ENCODE data around the gene ELAC2. TPM values are rescaled to one million over a fixed set of nuclear protein-coding genes. Genes with fewer than 3 reads are reported as not detected.
A peak's percentile ranks its signal among the peaks of the same experiment; 100 is the strongest.

The ELAC2 gene
- total RNA-seq, 1 donor from 2014 or later = 37.1 TPM

GRCh38 chr17:12994341-12995074 is 23.3 kb downstream of the ELAC2 start:
- no peak overlapping the region for H3K27ac ChIP-seq (ENCODE audit: low read depth, low read length)
- no peaks in the 10 kb centered on the region for H3K27me3 ChIP-seq (ENCODE audit: control insufficient read depth in 3 of 3, insufficient read depth in 3 of 3, low read length in 3 of 3)
- no peak overlapping the region for H3K4me3 ChIP-seq (ENCODE audit: low read length in 3 of 3)
- peaks cover 79 to 89% (median 87%) of the 10 kb centered on the region in 3 donors for H3K36me3 ChIP-seq (ENCODE audit: control insufficient read depth in 3 of 3, insufficient read depth in 3 of 3, low read length in 3 of 3)
- no peak overlapping the region for H3K9ac ChIP-seq (ENCODE audit: low read depth in 1 of 3, low read length in 3 of 3)
- peaks cover 3 to 10% (median 7%) of the 10 kb centered on the region in 3 donors for H3K4me1 ChIP-seq (ENCODE audit: control insufficient read depth in 3 of 3, insufficient read depth in 3 of 3, low read length in 3 of 3)
- no peaks in the 10 kb centered on the region for H3K9me3 ChIP-seq (ENCODE audit: control insufficient read depth in 3 of 3, low read length in 3 of 3)

GRCh38 chr17:12993631-12994030 is 24.2 kb downstream of the ELAC2 start:
- H3K36me3 ChIP-seq (ENCODE audit: control insufficient read depth in 3 of 3, insufficient read depth in 3 of 3, low read length in 3 of 3) = peaks cover 71 to 80% (median 79%) of the 10 kb centered on the region in 3 donors
- H3K9ac ChIP-seq (ENCODE audit: low read depth in 1 of 3, low read length in 3 of 3) = no peak overlapping the region
- no peak overlapping the region for H3K4me3 ChIP-seq (ENCODE audit: low read length in 3 of 3)
- no peaks in the 10 kb centered on the region for H3K9me3 ChIP-seq (ENCODE audit: control insufficient read depth in 3 of 3, low read length in 3 of 3)
- H3K4me1 ChIP-seq (ENCODE audit: control insufficient read depth in 3 of 3, insufficient read depth in 3 of 3, low read length in 3 of 3) = peaks cover 9 to 15% (median 12%) of the 10 kb centered on the region in 3 donors
- H3K27me3 ChIP-seq (ENCODE audit: control insufficient read depth in 3 of 3, insufficient read depth in 3 of 3, low read length in 3 of 3) = no peaks in the 10 kb centered on the region
- no peak overlapping the region for H3K27ac ChIP-seq (ENCODE audit: low read depth, low read length)

GRCh38 chr17:12992676-12993075 is 25.2 kb downstream of the ELAC2 start:
- Histone ChIP-seq H3K36me3 (ENCODE audit: control insufficient read depth in 3 of 3, insufficient read depth in 3 of 3, low read length in 3 of 3) (peaks cover 62 to 70% (median 70%) of the 10 kb centered on the region in 3 donors), H3K4me1 (ENCODE audit: control insufficient read depth in 3 of 3, insufficient read depth in 3 of 3, low read length in 3 of 3) (peaks cover 12 to 24% (median 12%) of the 10 kb centered on the region in 3 donors), H3K9me3 (ENCODE audit: control insufficient read depth in 3 of 3, low read length in 3 of 3) (no peaks in the 10 kb centered on the region), H3K27ac (ENCODE audit: low read depth, low read length) (no peak overlapping the region), H3K9ac (ENCODE audit: low read depth in 1 of 3, low read length in 3 of 3) (no peak overlapping the region), H3K4me3 (ENCODE audit: low read length in 3 of 3) (no peak overlapping the region), H3K27me3 (ENCODE audit: control insufficient read depth in 3 of 3, insufficient read depth in 3 of 3, low read length in 3 of 3) (peaks cover 2 to 4% (median 2%) of the 10 kb centered on the region in 3 donors)

GRCh38 chr17:12990926-12991325 is 26.9 kb downstream of the ELAC2 start:
- peaks cover 15 to 29% (median 19%) of the 10 kb centered on the region in 3 donors for H3K4me1 ChIP-seq (ENCODE audit: control insufficient read depth in 3 of 3, insufficient read depth in 3 of 3, low read length in 3 of 3)
- peaks cover 47 to 53% (median 52%) of the 10 kb centered on the region in 3 donors for H3K36me3 ChIP-seq (ENCODE audit: control insufficient read depth in 3 of 3, insufficient read depth in 3 of 3, low read length in 3 of 3)
- no peak overlapping the region for H3K27ac ChIP-seq (ENCODE audit: low read depth, low read length)
- no peaks in the 10 kb centered on the region for H3K9me3 ChIP-seq (ENCODE audit: control insufficient read depth in 3 of 3, low read length in 3 of 3)
- peaks cover 2 to 19% (median 5%) of the 10 kb centered on the region in 3 donors for H3K27me3 ChIP-seq (ENCODE audit: control insufficient read depth in 3 of 3, insufficient read depth in 3 of 3, low read length in 3 of 3)
- no peak overlapping the region for H3K9ac ChIP-seq (ENCODE audit: low read depth in 1 of 3, low read length in 3 of 3)
- H3K4me3 ChIP-seq (ENCODE audit: low read length in 3 of 3) = no peak overlapping the region

GRCh38 chr17:12990041-12990808 is 27.6 kb downstream of the ELAC2 start:
- Histone ChIP-seq H3K27me3 (ENCODE audit: control insufficient read depth in 3 of 3, insufficient read depth in 3 of 3, low read length in 3 of 3) (peaks cover 2 to 26% (median 5%) of the 10 kb centered on the region in 3 donors), H3K4me3 (ENCODE audit: low read length in 3 of 3) (peak overlapping the region in 2 of 3 donors; percentile 13 to 20), H3K9me3 (ENCODE audit: control insufficient read depth in 3 of 3, low read length in 3 of 3) (no peaks in the 10 kb centered on the region), H3K27ac (ENCODE audit: low read depth, low read length) (no peak overlapping the region), H3K36me3 (ENCODE audit: control insufficient read depth in 3 of 3, insufficient read depth in 3 of 3, low read length in 3 of 3) (peaks cover 40 to 46% (median 45%) of the 10 kb centered on the region in 3 donors), H3K4me1 (ENCODE audit: control insufficient read depth in 3 of 3, insufficient read depth in 3 of 3, low read length in 3 of 3) (peaks cover 18 to 33% (median 24%) of the 10 kb centered on the region in 3 donors), H3K9ac (ENCODE audit: low read depth in 1 of 3, low read length in 3 of 3) (no peak overlapping the region)

- peaks cover 6 to 42% (median 8%) of the 10 kb centered on the region in 3 donors for H3K27me3 ChIP-seq (ENCODE audit: control insufficient read depth in 3 of 3, insufficient read depth in 3 of 3, low read length in 3 of 3)
- no peaks in the 10 kb centered on the region for H3K9me3 ChIP-seq (ENCODE audit: control insufficient read depth in 3 of 3, low read length in 3 of 3)
- peaks cover 25 to 42% (median 30%) of the 10 kb centered on the region in 3 donors for H3K4me1 ChIP-seq (ENCODE audit: control insufficient read depth in 3 of 3, insufficient read depth in 3 of 3, low read length in 3 of 3)
- H3K4me3 ChIP-seq (ENCODE audit: low read length in 3 of 3) = no peak overlapping the region
- H3K27ac ChIP-seq (ENCODE audit: low read depth, low read length) = no peak overlapping the region
- no peak overlapping the region for H3K9ac ChIP-seq (ENCODE audit: low read depth in 1 of 3, low read length in 3 of 3)
- H3K36me3 ChIP-seq (ENCODE audit: control insufficient read depth in 3 of 3, insufficient read depth in 3 of 3, low read length in 3 of 3) = peaks cover 9 to 15% (median 14%) of the 10 kb centered on the region in 3 donors
Measured at GRCh38 chr17:12987120-12987519, 30.7 kb downstream of the ELAC2 start.

- peak overlapping the region; percentile 71 for H3K27ac ChIP-seq (ENCODE audit: low read depth, low read length)
- H3K9me3 ChIP-seq (ENCODE audit: control insufficient read depth in 3 of 3, low read length in 3 of 3) = no peaks in the 10 kb centered on the region
- peaks cover 6 to 42% (median 8%) of the 10 kb centered on the region in 3 donors for H3K27me3 ChIP-seq (ENCODE audit: control insufficient read depth in 3 of 3, insufficient read depth in 3 of 3, low read length in 3 of 3)
- H3K4me3 ChIP-seq (ENCODE audit: low read length in 3 of 3) = no peak overlapping the region
- no peak overlapping the region for H3K9ac ChIP-seq (ENCODE audit: low read depth in 1 of 3, low read length in 3 of 3)
- peaks cover under 1 to 2% (median 2%) of the 10 kb centered on the region in 3 donors for H3K36me3 ChIP-seq (ENCODE audit: control insufficient read depth in 3 of 3, insufficient read depth in 3 of 3, low read length in 3 of 3)
- H3K4me1 ChIP-seq (ENCODE audit: control insufficient read depth in 3 of 3, insufficient read depth in 3 of 3, low read length in 3 of 3) = peaks cover 25 to 42% (median 30%) of the 10 kb centered on the region in 3 donors
Measured at GRCh38 chr17:12985431-12986293, 32.2 kb downstream of the ELAC2 start.

- H3K9ac ChIP-seq (ENCODE audit: low read depth in 1 of 3, low read length in 3 of 3) = peak overlapping the region in 2 of 3 donors; percentile 34 to 43
- peak overlapping the region; percentile 71 for H3K27ac ChIP-seq (ENCODE audit: low read depth, low read length)
- peaks cover 15 to 29% (median 24%) of the 10 kb centered on the region in 3 donors for H3K4me1 ChIP-seq (ENCODE audit: control insufficient read depth in 3 of 3, insufficient read depth in 3 of 3, low read length in 3 of 3)
- peaks cover 6 to 42% (median 8%) of the 10 kb centered on the region in 3 donors for H3K27me3 ChIP-seq (ENCODE audit: control insufficient read depth in 3 of 3, insufficient read depth in 3 of 3, low read length in 3 of 3)
- peak overlapping the region in 2 of 3 donors; percentile 29 to 35 for H3K4me3 ChIP-seq (ENCODE audit: low read length in 3 of 3)
- no peaks in the 10 kb centered on the region for H3K9me3 ChIP-seq (ENCODE audit: control insufficient read depth in 3 of 3, low read length in 3 of 3)
- H3K36me3 ChIP-seq (ENCODE audit: control insufficient read depth in 3 of 3, insufficient read depth in 3 of 3, low read length in 3 of 3) = no peaks in the 10 kb centered on the region
Measured at GRCh38 chr17:12983991-12984884, 33.6 kb downstream of the ELAC2 start.
